Measurements from ENCODE around the gene PIGV.

PIGV gene

DNA sequence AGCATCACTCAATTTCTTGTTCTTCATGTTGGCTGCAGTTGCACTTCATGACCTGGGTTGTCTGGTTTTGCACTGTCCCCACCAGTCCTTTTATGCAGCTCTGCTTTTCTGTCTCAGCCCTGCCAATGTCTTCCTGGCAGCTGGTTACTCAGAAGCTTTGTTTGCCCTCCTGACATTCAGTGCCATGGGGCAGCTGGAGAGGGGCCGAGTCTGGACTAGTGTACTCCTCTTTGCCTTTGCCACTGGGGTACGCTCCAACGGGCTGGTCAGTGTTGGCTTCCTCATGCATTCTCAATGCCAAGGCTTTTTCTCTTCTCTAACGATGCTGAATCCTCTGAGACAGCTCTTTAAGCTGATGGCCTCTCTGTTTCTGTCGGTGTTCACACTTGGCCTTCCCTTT lies 6.6 kb downstream of the PIGV start:
- TF ChIP-seq GATA2 (IDR thresholded peaks at IDR 0.05; ENCODE audit: low read depth, low read length) (no peak), GATA3 (IDR thresholded peaks at IDR 0.05; ENCODE audit: low read depth, low read length) (no peak)

DNA sequence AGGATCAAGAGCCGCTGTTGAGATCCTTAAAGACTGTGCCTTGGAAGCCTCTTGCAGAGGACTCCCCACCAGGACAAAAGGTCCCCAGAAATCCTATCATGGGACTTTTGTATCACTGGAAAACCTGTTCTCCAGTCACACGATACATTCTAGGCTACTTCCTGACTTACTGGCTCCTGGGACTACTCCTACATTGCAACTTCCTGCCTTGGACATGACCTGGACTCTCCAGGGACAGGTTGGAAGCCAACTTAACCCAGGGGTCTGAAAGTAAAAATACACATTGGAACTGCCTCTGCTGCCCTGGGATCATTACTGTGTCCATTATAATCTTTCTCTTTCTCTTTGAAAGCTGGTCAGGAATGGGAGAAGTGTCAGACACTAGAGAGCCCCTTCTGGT lies 9.9 kb downstream of the PIGV start:
- TF ChIP-seq GATA2 (IDR thresholded peaks at IDR 0.05; ENCODE audit: low read depth, low read length) (no peak), GATA3 (IDR thresholded peaks at IDR 0.05; ENCODE audit: low read depth, low read length) (no peak)

DNA sequence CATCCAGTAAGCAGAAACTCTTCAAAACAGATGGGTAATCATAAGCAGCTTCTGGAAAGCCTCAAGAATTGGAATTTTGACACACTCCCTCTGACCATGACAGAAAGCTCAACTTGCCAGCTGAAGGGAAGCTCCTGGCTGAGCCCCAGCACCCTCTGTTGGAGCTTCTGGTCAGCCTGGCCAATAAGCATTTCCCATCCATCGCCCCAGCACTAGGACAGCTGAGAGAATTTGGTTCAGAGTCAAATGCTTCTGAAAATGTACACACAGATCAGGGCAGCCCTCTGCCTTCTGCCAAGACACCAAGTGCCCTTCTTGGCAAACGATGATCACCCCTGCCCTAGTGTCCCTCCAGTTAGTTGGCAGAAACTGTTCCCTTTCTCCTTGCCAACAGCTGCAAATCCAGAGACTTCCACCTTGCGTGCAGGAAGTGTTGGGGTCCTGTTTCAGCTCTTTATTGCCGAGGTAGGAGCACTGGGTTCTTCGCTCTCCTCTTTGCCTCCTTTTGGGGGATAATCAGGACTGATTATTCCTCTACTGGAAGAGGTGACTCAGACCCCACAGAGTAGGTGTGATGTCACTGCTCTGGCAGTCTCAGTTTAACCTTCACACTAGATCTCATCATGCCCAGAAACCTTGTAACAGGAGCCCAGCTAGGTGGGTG lies 11.9 kb downstream of the PIGV start:
- TF ChIP-seq GATA2 (IDR thresholded peaks at IDR 0.05; ENCODE audit: low read depth, low read length) (no peak), GATA3 (IDR thresholded peaks at IDR 0.05; ENCODE audit: low read depth, low read length) (no peak)

DNA sequence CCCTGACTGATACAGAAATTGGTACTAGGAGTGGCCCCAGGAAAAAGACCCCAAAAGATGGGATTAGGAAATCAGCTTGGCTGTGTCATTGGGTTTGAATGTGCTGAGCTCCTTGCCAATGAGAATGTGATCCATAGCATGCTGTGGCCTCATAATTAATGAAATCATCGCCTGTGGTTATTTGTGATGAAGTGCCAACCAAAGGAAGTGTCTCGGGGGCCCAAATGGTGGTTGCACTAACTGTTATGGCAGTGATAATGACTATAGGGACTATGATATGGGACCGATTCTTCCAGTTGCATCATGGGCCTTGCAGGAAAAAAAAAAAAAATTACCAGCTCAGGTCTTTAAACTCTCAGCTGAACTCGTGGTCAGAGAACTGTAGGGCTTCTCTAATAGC lies 23.3 kb downstream of the PIGV start:
- TF ChIP-seq GATA2 (IDR thresholded peaks at IDR 0.05; ENCODE audit: low read depth, low read length) (no peak), GATA3 (IDR thresholded peaks at IDR 0.05; ENCODE audit: low read depth, low read length) (no peak)

DNA sequence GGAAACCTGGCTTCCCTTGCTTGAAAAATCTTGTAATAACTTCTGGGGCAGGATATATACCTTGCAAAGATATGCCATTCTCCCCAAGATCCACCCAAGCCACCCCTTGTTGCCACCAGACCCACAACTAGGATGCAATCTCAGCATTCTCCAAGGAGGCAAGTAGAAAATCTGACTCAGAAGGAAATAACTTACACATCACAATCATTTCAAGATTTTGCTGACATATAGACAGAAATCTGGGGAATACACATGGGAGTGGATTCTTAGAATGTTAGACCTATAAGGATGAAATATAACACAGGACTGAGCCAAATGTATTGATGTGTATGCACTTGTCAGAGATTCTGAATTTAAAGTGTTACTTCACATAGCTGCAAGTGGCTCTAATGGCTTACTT lies 24.0 kb downstream of the PIGV start:
- TF ChIP-seq GATA3 (IDR thresholded peaks at IDR 0.05; ENCODE audit: low read depth, low read length) (no peak), GATA2 (IDR thresholded peaks at IDR 0.05; ENCODE audit: low read depth, low read length) (no peak)

DNA sequence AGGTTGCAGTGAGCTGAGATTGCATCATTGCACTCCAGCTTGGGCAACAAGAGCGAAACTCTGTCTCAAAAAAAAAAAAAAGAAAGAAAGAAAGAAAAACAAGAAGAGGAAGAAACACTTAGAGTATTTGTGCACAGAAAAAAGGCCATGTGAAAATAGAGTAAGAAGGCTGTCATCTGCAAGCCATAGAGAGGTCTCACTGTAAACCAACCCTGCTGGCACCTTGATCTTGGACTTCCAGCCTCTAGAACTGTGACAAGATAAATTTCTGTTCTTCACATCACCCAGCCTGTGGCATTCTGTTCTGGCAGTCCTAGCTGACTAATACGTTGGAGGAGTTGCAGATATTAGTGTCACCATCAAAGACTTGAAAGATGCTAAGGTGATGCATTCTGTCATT lies 26.6 kb downstream of the PIGV start:
- TF ChIP-seq GATA3 (IDR thresholded peaks at IDR 0.05; ENCODE audit: low read depth, low read length) (no peak), GATA2 (IDR thresholded peaks at IDR 0.05; ENCODE audit: low read depth, low read length) (no peak)

DNA sequence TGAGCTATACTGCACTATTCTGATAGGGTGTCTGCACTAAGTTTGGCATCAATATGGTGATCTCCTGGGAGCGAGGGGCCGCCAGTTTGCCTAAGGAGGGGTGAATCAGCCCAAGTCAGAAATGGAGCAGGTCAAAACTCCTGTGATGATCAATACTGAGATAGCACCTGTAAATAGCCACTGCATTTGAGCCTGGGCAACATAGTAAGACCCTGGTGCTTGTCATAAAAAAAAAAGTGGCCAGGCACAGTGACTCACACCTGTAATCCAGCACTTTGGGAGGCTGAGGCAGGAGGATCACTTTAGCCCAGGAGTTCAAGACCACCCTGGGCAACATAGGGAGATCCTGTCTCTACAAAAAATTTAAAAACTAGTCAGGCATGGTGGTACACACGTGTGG lies 27.1 kb downstream of the PIGV start:
- TF ChIP-seq GATA2 (IDR thresholded peaks at IDR 0.05; ENCODE audit: low read depth, low read length) (no peak), GATA3 (IDR thresholded peaks at IDR 0.05; ENCODE audit: low read depth, low read length) (no peak)

DNA sequence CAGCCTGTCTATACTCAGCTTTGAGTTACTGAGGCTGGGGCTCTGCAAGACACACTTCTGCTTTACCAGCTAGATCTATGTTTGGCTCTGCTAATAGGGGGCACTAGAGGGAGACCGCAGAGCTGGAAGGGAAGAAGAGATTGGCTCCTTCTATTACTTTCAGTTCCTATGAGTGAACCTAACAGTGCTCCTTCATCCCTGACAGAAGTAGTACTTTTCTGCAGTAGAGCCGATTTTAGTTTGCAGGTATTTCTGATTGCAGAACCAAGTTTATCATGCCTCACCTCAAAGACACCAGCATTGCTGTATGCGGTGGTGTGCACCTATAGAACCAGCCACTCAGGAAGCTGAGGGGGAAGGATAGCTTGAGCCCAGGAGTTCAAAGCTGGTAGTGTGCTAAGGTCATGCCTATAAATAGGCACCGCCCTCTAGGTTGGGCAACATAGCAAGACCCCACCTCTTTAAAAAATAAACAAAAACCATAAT lies 33.1 kb downstream of the PIGV start:
- no peak for TF ChIP-seq GATA3 (IDR thresholded peaks at IDR 0.05; ENCODE audit: low read depth, low read length)
- no peak for TF ChIP-seq GATA2 (IDR thresholded peaks at IDR 0.05; ENCODE audit: low read depth, low read length)

DNA sequence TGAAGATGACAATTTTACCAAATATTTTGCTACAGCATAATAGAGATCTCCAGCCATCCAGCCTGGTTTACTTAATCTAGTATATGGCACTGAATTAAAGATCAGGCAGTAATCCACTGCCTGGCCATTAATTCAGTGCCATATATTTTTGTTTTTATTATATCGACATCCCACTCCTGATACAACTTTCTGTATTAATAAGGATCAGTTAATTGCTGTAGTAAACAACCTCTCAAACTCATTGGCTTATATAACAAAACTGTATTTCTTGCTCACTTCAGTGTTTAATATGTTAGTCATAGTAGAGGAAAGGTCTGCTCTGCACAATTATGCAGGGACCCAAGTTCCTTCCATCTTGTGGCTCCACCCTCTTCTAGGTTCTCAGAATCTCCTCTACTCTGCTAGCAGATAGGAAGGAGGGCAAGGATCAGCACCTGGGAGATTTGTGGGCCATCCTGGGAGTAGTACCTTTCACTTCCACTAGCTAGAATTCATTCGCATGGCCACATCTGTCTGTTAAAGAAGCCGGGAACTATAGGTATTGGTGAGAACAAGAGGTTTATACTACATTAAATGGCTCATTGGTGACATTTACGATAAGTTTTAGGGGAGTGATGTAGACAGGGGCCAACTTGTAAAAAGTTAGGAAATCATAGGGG lies 35.1 kb downstream of the PIGV start:
- TF ChIP-seq GATA2 (IDR thresholded peaks at IDR 0.05; ENCODE audit: low read depth, low read length) (no peak), GATA3 (IDR thresholded peaks at IDR 0.05; ENCODE audit: low read depth, low read length) (no peak)

DNA sequence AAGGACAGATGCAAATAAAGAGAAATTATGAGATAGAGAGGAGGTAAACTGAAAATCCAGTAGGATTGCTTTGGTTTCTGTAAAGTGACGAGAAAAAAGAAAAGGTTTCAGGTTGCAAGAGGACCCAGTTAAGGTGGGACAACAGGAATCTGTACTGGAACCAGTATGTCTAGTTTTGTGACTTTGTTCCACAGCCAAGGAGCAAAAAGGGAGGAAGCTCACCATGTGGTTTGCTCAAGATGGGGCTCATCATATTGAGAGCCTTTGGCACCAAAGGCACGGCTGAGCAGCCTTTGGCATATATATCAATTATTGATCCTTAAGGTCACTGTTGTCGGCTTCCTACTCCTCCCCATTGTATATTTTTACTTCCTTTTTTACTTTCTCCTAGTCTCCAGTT lies 37.0 kb downstream of the PIGV start:
- no peak for TF ChIP-seq GATA2 (IDR thresholded peaks at IDR 0.05; ENCODE audit: low read depth, low read length)
- TF ChIP-seq GATA3 (IDR thresholded peaks at IDR 0.05; ENCODE audit: low read depth, low read length), result no peak

DNA sequence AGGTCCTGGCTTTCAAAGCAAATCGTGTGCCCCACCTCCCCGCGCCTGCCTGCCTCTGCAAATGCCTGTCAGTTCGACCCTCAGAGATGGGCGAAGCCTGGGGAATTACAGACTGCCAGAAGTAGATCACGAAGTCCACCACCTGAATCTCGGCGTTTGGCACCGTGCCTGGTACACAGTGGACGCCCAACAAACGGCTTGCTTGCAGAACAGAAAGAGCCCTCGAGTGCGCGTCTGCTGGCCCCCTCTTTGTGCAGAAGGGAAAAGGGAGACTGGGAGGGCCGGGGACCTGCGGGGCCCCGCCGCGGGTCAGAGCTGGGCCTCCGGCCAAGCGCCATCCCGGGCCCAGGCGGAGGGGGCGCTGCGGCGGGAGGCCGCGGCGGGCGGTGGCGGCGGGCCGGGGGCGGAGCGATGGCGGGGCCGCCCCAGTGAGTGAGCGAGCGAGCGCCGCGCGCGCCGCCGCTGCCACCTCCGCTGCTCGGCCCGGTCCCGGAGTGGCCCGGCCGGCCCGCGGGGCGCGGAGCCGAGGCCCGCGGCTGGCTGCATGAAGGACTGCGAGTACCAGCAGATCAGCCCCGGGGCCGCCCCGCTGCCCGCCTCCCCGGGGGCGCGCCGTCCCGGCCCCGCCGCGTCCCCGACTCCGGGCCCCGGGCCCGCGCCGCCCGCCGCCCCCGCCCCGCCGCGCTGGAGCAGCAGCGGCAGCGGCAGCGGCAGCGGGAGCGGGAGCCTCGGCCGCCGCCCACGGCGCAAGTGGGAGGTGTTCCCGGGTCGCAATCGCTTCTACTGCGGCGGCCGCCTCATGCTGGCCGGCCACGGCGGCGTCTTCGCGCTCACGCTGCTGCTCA lies 38.7 kb downstream of the PIGV start, which contains the start of gene ZDHHC18:
Gene ZDHHC18 (plus strand): TSS at position 428 of the 845 bp plus-strand sequence. CDS start 117 bp downstream, at position 545.
- no peak for TF ChIP-seq GATA3 (IDR thresholded peaks at IDR 0.05; ENCODE audit: low read depth, low read length)
- TF ChIP-seq GATA2 (IDR thresholded peaks at IDR 0.05; ENCODE audit: low read depth, low read length), result no peak

DNA sequence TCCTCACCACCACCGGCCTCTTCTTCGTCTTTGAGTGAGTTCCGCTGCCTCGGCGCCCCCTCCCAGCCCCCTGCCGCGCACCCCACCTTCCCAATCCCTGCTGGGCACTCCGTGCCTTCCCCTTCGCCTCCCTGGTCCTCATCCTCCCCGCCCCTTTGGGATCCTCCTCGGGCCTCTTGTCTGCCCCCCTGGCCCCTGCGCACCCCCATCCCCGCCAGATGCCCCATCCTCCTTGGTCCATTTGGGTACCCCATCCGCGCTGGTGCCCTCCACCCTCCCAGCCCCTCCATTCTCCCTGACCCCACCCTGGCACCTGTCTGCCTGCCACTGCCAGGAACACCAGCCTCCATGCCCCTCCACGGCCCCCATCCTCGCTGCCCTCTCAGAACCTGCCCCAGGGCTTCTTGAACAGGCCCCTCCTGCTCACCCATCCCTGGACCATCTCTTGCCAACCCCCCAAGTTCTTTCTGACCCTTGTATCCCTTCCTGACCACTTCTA lies 39.4 kb downstream of the PIGV start:
- TF ChIP-seq GATA2 (IDR thresholded peaks at IDR 0.05; ENCODE audit: low read depth, low read length) (no peak), GATA3 (IDR thresholded peaks at IDR 0.05; ENCODE audit: low read depth, low read length) (no peak)

DNA sequence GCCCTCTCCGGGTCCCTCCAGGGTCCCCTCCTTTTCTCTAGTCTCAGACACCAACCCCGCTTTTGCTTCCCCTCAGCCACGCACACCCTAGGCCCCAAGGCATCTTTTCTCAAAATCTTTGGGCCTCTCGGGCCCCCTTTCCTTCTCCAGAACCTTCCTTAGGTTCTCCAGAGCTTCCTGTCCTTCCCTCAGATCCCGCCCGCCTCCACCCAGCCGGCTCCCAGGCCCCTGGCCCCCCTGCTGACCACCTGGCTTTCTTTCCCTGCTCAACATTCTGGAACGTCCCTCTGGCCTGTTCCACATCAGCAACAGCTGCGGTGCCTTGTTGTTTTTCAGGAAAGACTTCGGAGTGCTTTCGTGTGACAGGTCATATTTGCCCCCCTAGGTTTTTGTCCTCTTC lies 39.9 kb downstream of the PIGV start:
- TF ChIP-seq GATA2 (IDR thresholded peaks at IDR 0.05; ENCODE audit: low read depth, low read length) (no peak), GATA3 (IDR thresholded peaks at IDR 0.05; ENCODE audit: low read depth, low read length) (no peak)

DNA sequence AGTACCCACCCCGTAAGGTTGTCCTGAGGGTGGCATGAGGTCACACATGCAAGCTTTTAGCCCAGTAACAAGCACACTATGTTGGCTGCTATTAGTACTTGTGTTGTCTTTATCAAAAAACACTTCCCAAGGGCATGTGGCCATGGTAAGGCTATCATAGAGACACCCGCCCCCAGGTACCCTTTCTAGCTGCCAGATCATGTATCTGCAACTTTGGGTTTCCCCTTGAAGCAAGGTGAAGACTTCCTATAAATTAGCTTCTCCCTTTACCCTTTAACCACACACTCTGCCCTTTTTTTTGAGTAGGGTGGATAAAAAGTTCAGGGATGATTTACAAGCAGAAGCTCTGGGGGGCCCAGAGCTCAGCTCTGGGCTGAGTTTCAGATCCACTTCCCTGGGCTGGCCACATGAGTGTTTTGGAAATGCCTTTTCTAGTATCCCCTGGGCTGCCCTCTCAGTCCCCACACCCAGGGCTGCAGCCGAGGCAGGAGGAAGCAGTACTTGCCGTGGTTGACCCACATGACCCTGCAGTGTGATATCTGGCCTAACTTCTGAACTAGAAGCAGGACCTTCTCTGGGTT lies 40.8 kb downstream of the PIGV start:
- no peak for TF ChIP-seq GATA3 (IDR thresholded peaks at IDR 0.05; ENCODE audit: low read depth, low read length)
- no peak for TF ChIP-seq GATA2 (IDR thresholded peaks at IDR 0.05; ENCODE audit: low read depth, low read length)
